Fibroblast of skin of left biceps (primary cell): Measurements from ENCODE around the gene USP7.
"Not testable (repeated sequence)": the region's sequence is repeated elsewhere in the genome, so short reads cannot be mapped to it uniquely, and the experiment has no call there.

ENCODE experiments used
- DNase-seq, 2 experiments: peaks; one replicate each; pipeline ENCODE4 v3.0.0-alpha.2; 2013; ENCODE audit warnings: low read depth in 2 of 2

Gene USP7

GRCh38 chr16:8972843-8973586 is 9.3 kb upstream of the USP7 start:
- no peak for DNase-seq

GRCh38 chr16:8971416-8971815 is 7.7 kb upstream of the USP7 start:
- DNase-seq: no peak

DNA sequence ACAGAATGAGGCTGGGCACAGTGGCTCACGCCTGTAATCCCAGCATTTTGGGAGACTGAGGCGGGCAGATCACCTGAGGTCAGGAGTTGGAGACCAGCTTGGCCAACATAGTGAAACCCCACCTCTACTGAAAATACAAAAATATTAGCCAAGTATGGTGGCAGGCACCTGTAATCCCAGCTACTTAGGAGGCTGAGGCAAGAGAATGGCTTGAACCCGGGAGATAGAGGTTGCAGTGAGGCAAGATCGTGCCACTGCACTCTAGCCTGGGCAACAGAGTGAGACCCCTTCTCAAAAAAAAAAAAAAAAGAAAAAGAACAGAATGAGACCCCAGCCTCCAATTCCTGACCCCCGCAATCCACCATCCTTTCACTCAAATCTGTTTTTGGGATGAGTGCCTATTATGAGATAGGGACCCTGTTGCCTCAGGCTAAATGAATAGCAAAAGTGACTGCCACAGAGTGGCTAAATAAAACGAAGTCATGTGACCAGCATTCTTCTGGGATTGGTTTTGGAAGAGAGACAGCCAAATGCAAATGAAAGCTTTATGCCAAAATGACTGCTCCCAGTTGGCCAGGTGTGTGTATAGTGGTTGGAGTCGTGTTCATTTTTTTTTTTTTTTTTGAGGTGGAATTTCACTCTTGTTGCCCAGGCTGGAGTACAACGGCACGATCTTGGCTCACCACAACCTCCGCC is 5.6 kb upstream of the USP7 start:
- not testable (repeated sequence) for DNase-seq

DNA sequence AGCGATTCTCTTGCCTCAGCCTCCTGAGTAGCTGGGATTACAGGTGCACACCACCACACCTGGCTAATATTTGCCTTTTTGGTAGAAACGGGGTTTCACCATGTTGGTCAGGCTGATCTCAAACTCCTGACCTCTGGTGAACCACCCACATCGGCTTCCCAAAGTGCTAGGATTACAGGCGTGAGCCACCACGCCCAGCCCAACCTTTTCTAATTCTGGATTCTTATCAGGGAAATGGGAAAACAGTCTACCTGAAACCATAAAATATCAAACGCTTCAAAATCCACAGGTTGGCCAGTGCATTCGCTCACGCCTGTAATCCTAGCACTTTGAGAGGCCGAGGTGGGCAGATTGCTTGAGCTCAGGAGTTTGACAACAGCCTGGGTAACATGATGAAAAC is 4.3 kb upstream of the USP7 start:
- DNase-seq: not testable (repeated sequence)

GRCh38 chr16:8967132-8967821 is 3.6 kb upstream of the USP7 start:
- no peak for DNase-seq

DNA sequence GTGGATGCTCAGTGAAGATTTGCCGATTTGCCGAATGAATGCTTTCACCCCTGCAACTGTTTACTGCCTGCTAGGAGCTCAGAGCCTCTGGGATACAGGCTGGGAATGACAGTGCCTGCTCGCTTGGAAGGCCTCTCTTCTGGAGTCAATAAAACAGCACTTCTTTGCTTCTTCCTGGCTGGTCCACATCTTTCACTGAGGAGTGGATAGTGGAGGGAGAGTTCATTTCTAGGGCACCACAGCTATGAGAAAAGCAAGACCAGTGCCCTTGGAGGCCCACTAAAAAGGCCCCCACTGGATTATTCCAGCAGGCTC is 3.1 kb upstream of the USP7 start:
- no peak for DNase-seq

- no peak for DNase-seq
These were observed 756 bp upstream of the USP7 start for GRCh38 chr16:8964462-8964861.

- no peak for DNase-seq
These were observed 491 bp downstream of the USP7 start for GRCh38 chr16:8963010-8963820.

DNA sequence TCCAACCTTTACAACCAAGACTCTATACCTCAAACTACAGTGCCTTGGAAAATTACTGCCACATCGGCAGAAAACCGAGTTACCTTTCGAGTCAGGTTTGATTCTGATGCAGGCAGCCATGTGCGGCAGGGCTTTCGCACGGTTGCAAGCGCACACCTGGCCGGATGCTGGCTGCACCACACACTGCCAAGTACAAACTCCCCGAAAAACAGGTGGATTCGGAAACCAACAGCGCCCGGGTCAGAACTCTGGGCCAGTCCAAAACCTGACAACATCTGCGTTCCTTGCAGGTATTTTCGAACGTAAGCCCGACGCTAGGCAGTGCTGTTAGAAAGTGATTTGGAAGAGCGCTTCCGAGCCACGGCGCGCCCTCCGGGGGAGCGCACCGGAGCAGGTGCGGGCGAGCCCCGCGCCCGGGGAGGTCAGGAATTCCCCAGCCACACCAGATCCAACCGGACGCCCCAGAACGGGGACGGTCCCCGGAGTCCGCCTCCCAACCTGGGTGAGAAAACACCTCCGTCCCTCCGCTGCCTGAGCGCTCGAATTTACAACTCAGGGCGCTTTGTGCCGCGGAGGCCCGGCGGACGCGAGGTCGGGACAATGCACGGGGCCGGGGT is 1.2 kb downstream of the USP7 start:
- no peak for DNase-seq

GRCh38 chr16:8961811-8962390 is 1.8 kb downstream of the USP7 start:
- DNase-seq: no peak

DNA sequence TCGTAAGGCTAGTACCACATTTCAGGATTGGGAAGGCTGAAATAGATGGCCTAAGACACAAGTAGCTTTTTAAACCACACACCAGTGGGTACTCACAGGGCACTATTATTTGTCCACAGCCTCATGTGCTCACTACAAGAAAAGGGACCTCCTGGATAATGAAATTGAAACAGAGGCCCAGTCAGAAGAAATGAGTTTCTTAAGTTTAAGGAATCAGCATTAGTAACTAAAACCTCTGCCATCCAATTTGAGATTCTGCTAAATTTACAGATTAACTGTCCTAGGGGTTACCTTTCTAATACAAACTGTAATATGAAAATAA is 3.0 kb downstream of the USP7 start:
- no peak for DNase-seq

GRCh38 chr16:8959921-8960787 is 3.6 kb downstream of the USP7 start:
- DNase-seq: no peak

DNA sequence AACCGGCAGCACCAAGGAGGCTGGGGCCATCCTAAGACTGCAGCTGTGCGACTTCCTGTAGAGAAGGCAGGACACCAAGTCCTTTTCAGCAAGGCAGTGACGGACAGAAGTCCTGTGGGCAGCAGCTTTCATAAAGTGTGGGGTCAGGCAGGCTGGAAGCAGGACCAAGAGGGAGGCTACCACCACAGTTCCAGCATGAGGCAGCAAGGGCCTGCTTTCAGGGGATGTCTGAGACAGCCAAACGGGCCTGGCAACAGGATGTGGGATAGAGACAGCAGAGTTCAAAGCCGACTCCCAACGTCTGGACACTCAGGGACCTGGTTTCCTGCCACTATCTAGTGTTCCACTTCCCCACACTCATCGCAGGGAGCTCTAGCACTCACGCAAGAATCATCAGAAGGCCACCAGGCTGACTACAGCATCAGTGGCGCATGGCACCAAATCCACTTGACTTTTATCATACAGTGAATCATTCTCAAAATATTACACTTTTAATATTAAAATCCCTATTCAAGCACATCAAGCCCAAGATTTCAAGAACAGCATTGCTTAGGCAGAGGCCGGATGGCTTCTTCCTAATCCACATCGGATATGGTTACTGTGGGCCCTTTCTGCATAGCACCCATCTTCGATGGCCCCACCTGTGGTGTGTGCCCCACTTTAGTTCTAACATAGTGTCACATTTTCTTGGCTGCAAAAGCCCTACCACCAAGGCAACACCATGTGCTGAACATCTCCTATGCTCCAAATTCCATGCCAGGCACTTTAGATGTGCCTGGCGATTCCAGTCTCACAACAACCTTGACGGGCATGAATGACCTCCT is 5.2 kb downstream of the USP7 start:
- DNase-seq: no peak

DNA sequence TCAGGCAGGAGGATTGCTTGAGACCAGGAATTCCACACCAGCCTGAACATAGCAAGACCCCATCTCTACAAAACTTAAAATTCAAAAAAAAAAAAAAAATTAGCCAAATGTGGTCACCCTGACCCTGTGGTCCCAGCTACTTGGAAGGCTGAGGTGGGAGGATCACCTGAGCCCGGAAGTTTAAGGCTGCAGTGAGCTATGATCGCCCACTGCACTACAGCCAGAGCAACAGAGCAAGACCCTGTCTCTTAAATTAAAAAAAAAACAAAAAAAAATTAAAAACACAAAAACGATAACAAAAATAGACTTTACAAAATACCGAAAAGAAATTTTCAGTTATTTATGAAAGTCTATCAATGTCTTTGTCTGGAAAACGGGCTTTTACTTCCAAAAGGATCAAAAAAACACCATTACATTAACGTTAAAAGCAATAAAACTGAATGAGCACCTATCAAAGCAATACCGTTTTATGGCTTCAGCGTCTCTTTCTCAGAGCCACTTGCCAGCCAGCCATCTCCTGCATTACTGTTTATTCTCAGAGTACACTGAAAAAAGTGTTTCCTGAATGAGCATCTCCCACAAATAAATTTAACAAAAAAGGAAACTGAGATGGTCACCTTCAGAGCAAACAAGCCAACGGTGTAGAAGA is 6.1 kb downstream of the USP7 start:
- DNase-seq: no peak

- no peak for DNase-seq
These were observed 6.7 kb downstream of the USP7 start for GRCh38 chr16:8957063-8957397.

- DNase-seq: no peak
These were observed 7.2 kb downstream of the USP7 start for GRCh38 chr16:8956265-8957062.

GRCh38 chr16:8955828-8956227 is 7.9 kb downstream of the USP7 start:
- DNase-seq: no peak

GRCh38 chr16:8953064-8953463 is 10.6 kb downstream of the USP7 start:
- no peak for DNase-seq
